T-helper 9 cell (primary cell): ENCODE data around the gene CXCL1.
"Not testable (repeated sequence)": the region's sequence is repeated elsewhere in the genome, so short reads cannot be mapped to it uniquely, and the experiment has no call there.

Experiments used
- DNase-seq: peaks from one replicate; pipeline ENCODE4 v3.0.0-alpha.2; 2020

CXCL1 gene

GRCh38 chr4:73883306-73883705 lies 14.1 kb downstream of the CXCL1 start:
- no peak for DNase-seq

GRCh38 chr4:73885574-73886267 lies 16.5 kb downstream of the CXCL1 start:
- no peak for DNase-seq

GRCh38 chr4:73891326-73891725 lies 22.1 kb downstream of the CXCL1 start:
- DNase-seq, result no peak

- DNase-seq, result no peak
These were observed 22.7 kb downstream of the CXCL1 start for GRCh38 chr4:73891739-73892405.

- no peak for DNase-seq
These were observed 23.8 kb downstream of the CXCL1 start for GRCh38 chr4:73892966-73893365.

GRCh38 chr4:73894001-73894400 lies 24.8 kb downstream of the CXCL1 start:
- no peak for DNase-seq

GRCh38 chr4:73895201-73896175 lies 26.3 kb downstream of the CXCL1 start:
- no peak for DNase-seq

GRCh38 chr4:73896416-73896815 lies 27.2 kb downstream of the CXCL1 start:
- no peak for DNase-seq

- no peak for DNase-seq
These were observed 28.4 kb downstream of the CXCL1 start for GRCh38 chr4:73897380-73898136.

GRCh38 chr4:73899338-73899737 lies 30.1 kb downstream of the CXCL1 start:
- not testable (repeated sequence) for DNase-seq

- DNase-seq, result no peak
These were observed 31.8 kb downstream of the CXCL1 start for GRCh38 chr4:73901031-73901430.

- DNase-seq, result no peak
These were observed 32.9 kb downstream of the CXCL1 start for GRCh38 chr4:73902038-73902637.

- no peak for DNase-seq
These were observed 33.8 kb downstream of the CXCL1 start for GRCh38 chr4:73902817-73903547.

GRCh38 chr4:73904491-73904890 lies 35.3 kb downstream of the CXCL1 start:
- no peak for DNase-seq

- no peak for DNase-seq
These were observed 39.8 kb downstream of the CXCL1 start for GRCh38 chr4:73908965-73909364.

- no peak for DNase-seq
These were observed 42.6 kb downstream of the CXCL1 start for GRCh38 chr4:73911746-73912145.

GRCh38 chr4:73912191-73912590 lies 43.0 kb downstream of the CXCL1 start:
- no peak for DNase-seq

GRCh38 chr4:73914071-73914470 lies 44.9 kb downstream of the CXCL1 start:
- no peak for DNase-seq

- DNase-seq, result no peak
These were observed 47.2 kb downstream of the CXCL1 start for GRCh38 chr4:73916172-73916925.

- DNase-seq, result no peak
These were observed 47.9 kb downstream of the CXCL1 start for GRCh38 chr4:73917081-73917501.

GRCh38 chr4:73918058-73918457 lies 48.9 kb downstream of the CXCL1 start:
- DNase-seq, result no peak
